ENCODE measurements around the gene CGNL1.

CGNL1 gene

DNA sequence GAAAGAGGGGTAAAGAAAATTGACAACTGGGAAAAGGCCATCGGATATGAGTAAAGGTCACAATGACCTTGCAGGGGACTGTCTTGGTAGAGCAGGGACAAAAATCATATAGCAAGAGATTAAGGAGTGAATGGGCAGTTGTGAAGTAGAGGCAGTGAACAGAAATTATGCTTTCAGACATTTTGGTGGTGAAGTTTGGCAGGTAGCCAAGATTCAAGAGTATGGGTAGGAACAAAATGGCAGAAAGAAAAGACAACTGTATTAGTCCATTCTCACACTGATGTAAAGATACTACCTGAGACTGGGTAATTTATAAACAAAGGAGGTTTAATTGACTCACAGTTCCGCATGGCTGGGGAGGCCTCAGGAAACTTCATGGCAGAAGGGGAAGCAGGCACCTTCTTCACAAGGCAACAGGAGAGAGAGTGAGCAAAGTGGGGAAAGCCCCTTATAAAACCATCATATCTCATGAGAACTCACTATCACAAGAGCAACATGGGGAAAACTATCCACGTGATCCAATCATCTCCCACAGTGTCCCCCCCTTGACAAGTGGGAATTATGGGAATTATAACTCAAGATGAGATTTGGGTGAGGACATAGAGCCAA, 84.0 kb downstream of the CGNL1 start:
- no peak for DNase-seq

DNA sequence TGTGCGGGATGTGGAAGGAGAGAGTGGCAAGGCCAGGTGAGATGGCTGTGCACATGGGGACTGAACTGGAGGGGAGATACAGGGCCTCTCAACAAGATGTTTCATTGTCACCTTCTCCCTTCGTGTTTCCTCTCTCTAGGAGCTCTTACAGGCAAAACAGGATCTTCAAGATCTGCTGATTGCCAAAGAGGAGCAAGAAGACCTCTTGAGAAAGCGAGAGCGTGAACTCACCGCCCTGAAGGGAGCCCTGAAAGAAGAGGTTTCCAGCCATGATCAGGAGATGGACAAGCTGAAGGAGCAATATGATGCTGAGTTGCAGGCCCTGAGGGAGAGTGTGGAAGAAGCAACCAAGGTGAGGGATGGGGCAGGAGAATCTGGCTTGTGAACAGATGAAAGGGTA, 85.2 kb downstream of the CGNL1 start:
- DNase-seq: no peak

DNA sequence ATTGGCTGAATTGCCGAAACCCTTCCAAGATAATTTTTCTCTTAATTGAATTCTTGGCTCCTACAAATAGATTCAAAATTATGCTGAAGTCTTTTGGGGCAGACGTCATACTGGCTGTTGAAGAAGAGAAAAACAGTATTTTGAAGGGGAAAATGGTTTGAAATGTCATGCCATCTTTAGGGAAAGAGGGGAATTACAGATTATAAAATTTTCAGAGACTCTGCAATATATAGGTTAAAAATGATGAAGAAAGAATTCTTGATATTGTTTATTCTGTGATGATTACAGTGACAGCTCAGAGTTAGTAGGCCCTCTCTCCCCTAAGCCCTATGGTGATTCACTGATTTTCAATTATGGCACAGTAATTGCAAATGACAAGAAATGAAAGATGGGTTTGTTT, 86.1 kb downstream of the CGNL1 start:
- DNase-seq: no peak

DNA sequence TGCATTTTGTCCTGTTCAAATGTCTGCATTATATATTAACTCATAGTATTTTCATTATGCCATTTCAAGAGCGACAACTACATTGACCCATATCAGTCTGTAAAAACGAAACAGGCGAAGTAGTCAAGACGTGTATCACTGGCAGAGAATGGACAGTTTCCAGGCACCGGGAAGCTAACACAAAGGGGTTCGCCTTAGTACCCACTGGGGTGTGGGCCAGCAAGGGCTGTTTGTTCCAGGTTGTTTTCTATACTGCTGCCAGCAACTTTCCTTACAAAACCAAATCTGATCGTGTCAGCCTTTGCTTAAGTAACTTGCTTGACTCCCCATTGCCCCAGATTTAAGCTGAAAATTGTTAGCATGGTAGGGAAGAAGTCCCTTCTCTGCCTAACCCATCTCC, 87.1 kb downstream of the CGNL1 start:
- DNase-seq: no peak

DNA sequence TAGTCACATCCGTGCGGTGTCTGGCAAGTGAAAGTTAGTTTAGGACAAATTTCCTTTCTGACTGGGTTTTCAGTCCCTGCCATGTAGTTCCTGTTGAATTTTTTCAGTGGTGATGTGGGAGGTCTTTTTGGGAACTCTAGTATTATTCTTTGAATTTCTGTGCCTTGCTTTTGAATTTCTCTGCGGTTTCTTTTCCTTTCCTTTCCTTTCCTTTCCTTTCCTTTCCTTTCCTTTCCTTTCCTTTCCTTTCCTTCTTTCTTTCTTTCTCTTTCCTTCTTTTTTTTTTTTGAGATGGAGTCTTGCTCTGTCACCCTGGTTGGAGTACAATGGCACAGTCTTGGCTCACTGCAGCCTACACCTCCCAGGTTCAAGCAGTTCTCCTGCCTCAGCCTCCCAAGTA, 88.2 kb downstream of the CGNL1 start:
- no peak for DNase-seq

DNA sequence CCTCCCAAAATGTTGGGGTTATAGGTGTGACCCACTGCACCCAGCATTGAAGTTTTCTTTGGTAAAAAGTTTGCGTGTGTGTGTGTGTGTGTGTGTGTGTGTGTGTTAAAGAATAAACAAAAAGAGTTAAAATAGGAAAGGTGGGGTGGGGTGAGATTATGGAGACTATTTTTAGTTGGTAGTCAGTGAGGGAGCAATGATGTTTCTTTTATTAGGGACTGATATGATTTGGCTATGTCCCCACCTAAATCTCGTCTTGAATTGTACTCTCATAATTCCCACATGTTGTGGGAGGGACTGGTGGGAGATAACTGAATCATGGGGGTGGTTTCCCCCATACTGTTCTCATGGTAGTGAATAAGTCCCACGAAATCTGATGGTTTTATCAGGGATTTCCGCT, 92.2 kb downstream of the CGNL1 start:
- DNase-seq: no peak

DNA sequence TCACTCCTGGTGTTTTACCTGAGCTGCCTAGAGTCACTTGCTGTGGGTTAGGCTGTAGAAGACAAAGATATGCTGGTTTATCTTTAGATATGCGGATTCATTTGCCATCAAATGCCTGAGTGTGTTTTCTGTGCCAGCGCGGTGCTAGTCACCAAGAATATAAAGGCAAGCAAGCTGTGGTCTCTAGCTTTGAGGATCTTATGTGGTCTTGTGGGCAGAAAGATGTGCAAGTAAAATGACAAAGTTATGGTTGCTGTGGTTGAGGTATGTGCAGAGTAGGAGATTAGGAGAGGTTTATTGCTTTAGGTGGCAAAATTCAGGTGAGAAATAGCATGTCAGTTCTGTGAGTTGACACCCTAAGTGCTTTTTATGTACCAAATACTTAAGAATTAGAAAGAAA, 94.2 kb downstream of the CGNL1 start:
- no peak for DNase-seq

DNA sequence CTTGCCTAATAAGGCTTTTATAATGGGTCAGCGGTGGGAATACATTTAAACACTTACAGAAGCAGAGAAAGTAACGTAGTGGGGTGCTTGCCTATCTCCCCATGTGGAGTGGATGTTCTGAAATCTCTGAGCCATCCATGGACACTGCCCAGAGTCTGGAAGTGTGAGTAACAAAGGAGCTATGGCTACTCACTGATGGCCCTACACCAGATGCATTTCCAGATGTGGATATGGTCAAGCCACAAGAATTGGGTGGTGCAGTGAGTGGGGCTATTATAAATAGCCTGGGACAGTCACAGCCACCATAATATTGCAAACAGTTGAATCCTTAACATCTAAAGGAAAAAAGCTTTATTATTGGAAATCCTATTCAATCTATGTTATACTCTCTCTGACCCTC, 96.6 kb downstream of the CGNL1 start:
- DNase-seq: no peak

DNA sequence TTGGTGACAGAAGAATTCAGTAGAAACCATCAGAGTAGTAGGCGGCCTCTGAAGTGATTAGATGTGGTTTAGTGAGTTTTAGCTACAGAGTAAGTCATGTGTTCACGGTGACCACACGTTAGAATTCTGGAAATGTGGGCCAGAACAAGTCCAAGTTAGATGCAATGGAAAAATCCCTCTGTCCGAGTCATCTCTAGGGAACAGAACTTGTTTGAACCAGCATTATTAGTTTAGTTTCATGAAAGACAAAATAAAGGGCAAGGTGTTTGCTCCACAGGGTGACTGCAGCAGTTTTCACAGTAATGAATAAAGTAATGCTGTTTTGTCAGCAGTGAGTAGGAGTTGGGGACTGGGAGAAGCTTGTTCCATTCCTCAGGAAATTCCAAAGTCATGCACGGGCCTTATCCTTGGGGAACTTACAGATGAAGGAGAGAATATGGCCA, 100.2 kb downstream of the CGNL1 start:
- DNase-seq: no peak

DNA sequence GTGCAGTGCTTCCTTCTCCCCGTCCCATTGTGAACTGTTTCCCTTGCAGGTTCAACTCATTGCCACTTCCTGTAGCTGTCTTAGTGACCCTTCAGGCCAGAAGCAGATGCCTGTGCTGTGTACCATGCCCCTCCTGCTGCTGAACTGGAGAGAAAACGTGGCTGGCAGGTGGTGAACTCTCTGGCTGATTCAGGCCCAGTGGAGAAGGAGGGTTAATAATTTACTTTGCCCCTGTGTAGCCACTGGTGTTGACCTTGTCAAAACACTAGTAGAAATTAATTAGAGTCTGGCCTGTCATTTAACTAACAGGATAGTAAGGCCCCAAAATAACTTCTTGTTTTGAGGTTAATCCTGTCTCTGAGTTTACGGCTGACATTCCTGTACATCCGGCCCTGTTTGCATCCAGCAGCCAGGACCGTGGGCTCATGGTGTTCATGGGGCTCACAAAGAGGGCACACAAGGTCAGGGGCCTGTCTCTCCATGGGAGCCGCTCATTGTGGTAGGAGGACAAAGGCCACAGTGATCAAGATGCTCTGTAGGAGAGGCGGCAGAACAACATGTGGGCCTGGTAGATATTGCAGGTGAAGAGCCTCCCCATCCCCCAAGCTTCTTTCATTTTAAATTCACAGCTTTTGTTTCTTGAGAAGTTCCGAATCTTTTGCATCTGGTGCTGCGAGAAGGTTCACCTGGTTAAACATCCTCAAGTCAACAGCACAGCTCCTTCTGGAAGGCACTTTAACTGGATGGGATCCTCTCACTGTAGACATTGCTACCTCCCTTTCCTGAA, 101.6 kb downstream of the CGNL1 start:
- no peak for DNase-seq

DNA sequence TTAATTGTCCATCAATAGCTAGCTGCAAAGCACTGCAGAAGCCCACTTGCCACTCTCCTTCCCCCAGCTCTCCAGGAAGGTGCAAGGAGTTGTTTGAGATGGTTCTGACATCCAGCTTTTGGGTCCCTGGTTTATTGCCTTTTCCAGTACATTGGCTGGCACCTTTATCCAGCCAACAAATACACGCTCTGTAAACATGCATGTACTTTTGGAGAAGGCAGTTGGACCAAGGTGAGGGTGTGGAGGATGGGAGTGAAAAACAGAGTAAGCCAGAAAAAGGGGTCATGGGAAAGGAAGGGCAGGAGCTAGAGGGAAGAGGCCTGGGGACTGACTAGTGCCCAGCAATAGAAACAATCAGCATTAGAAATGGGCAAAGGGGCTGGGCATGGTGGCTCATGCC, 102.7 kb downstream of the CGNL1 start:
- no peak for DNase-seq

DNA sequence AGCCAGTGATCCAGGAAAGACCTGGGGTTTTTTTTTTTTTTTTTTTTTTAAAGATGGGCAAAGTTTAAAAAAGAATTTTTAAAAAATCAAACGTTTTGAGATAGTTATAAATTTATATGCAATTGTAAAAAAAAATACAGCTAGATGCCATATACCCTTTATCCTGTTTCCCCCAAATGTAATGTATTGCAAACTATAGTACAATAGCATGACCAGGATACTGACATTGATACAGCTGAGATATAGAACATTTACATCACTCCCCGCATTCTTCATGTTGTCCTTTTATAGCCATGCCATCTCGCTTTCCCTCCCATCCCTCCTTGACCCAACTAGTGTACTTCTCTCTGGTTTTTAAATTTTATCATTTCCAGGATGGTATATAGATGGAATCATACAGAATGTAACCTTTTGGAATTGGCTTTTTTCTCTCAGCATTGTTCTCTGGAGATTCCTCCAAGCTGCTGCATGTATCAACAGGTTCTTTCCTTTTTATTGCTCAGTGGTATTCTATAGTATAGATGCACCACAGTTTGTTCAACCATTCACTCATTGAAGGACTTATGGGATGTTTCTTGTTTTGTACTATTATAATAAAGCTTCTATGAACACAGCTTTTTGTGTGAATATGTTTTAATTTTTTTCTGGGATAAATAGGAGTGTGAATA, 104.9 kb downstream of the CGNL1 start:
- DNase-seq: no peak

DNA sequence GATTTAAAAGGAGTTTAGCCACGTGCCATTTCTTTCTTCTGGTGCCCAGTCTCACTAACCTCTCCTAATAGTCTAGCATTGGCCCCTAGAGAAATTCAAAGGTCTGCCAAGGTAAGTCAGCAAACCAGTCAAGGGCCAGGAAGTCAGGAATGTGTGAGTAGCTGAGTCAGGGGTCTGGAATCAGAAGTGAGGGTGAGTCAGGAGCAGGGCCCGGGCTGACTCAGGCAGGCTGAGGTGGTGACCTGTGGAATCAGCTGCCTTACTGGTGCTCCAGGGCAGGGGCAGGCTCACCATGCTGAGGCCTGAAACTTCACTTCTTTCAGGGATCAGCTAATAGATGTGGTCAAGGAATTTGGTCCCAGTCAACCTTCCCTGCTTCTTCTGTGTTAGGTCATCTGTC, 109.6 kb downstream of the CGNL1 start:
- no peak for DNase-seq

DNA sequence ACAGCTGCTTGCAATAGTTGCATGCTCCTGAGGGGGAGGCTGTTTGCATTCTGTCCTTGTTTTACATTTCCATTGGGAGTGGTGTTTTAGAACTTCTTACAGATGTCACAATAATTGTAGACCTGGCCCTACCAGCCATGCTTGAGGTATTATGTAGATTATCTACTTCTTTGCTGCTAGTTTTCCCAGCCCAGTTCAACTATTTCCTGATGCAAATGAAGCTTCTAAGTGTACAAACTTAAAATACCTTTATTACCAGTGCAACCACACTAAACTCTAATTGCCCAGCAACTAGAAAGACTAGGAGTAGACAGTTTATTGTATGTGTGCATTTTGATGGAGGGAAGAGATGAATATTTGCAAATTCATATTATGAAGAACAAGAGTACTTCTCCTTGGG, 110.5 kb downstream of the CGNL1 start:
- DNase-seq: no peak

DNA sequence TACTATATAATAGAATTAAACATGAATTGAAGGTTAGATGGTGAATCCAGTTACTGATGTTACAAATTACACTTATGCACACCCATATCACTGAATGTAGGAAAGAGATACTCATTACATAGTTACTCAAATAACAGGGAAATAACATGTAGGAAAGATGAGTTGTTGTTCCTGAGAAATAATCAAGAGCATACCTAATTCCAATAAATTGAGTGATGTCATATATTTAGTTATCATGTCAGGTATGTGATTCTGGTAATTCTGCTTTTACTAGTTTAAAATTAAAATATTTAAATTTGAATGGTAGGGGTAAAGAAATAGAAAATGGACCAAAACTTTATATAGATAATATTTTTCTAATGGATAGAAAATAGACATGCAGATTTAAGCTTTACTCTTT, 112.8 kb downstream of the CGNL1 start:
- no peak for DNase-seq

DNA sequence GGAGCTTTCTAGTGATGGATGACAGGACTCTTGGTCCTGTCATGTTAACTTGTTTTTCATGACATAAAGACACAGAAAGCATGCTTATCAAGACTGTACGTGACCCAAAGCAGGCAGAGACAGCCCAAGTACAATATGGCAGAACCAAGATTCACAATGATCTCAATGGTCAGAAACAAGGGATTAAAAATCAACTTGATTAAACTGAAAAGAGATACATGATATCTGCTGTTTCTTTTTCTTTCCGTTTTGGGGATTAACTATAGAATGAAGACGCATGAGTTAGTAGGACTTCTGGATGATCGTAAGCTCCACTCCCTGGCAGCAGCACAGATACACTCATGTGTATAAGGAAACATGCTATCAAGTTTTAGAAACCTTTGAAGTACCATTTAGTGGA, 117.0 kb downstream of the CGNL1 start:
- no peak for DNase-seq

DNA sequence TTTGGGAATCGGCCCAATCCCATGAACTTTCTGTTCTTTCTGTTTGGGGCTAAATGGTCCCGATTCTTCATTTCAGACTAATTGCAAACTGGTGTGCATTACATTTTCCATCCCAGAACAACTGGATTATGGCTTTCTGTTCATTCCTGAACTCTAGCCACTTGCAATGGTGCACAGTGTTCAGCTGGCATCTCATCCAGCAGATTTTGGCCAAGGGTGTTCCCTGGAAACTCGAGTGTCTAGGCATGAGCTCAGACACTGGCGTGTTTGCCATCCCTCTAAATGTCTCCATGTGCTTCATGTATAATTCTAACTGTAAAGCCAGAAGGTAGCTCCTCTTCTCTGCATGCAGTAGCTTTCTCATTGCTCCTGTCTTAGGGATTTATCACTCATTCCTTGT, 118.3 kb downstream of the CGNL1 start:
- no peak for DNase-seq

DNA sequence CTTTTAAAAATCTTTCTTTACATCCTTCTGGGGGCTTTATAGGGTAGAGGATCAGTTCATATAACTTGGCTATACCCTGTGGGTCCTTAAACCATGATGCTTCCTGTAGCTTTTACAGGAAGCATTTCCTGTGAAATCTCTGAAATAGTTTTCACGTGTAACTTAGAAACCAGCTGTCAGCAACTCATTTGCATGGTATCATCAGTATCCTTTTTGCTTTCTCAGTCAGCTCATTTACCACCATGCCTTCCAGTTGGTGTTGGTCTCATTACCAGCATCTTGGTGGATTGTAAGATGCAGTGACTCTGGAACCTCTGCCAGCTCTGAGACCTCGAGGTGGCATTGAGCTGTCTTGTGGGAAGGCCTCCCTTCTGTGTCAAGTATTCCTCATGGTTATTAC, 118.7 kb downstream of the CGNL1 start:
- peak in 1 of 5 donors; percentile 7 for DNase-seq

DNA sequence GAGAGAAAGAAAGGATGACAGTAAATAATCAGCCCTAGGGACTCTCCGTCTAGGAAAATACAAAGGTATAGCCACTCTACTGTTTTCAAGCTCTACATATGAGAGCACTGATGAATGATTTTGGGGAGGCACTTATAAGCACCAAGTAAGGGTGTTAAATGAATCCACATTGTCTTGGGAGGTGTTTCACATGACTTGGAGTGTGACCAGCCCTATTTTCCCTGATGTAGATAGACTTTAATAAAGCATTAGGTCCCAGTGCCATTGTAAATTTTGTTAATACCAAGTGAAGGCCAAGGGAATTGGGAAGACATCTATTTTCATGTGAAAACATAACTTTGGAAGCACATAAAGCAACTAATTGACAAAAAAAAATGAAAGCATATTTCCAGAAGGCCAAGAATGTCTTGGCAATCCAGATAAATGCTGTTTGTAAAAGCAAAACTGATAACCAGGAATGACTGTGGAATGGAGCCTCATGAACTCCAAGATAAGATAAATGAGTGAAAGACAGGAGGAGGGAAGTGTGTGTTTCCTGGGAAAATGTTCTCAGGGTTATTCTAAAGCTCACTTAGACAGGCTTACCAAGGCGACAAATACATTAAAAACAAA, 119.4 kb downstream of the CGNL1 start:
- DNase-seq: no peak

DNA sequence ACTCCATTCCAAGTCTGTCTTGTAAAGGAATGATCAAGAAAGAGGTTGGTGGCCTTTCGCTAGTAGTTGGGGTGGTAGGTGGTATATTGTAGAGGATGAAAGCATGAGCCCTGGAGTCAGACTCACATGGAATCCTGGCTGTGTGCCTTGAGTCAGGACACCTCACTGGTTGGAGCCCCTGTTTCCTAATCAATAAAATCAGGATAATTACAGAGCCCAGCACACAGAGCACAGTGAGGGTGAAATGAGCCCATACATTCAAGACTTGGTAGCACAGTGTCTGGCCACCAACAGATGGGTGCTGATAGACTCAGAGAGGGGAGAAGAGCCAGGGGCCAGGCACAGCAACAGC, 120.3 kb downstream of the CGNL1 start:
- DNase-seq: no peak

DNA sequence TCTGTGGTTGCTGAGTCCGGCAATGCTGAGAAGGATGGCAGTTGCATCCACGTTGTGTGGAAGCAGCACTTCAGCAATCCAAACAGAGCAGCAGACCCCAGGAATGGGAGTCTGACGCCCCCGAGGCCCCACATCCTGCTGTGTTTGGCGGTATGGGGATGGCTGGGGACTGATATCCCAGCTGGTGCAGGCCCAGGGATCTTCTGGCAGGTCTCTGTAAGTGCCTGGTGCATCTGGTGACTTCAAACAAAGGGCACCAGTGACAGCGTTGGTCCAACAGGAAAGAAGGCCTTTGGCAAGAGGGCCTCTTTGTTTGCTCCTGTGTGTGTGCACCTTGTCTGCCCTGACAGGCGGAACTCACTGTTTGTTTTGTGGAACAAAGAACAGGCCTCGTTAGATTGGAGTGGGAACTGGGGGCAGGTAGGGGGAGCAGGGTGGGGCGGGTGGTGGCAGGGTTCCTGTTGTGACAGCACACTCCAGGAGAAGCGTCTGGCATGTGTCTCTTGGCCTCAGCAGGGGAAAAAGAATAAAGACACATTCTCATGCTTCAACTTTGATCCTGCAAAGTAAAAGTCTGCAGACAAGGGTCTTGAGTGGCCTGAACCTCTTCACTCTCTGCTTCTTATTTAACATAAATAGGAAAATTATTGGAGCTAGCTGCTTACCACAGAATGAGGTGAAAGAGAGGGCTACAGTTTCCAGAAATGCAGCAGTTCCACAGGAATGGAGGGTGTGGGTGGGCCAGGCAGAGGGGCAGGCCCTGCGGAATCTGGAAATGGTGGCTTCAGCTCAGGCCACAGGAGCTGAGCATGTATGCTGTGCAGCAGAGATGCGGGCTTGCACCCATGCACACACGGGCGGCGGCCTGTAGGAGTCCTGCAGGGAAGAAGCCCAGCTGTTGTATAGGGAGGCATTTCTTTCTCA, 120.9 kb downstream of the CGNL1 start:
- DNase-seq: no peak

DNA sequence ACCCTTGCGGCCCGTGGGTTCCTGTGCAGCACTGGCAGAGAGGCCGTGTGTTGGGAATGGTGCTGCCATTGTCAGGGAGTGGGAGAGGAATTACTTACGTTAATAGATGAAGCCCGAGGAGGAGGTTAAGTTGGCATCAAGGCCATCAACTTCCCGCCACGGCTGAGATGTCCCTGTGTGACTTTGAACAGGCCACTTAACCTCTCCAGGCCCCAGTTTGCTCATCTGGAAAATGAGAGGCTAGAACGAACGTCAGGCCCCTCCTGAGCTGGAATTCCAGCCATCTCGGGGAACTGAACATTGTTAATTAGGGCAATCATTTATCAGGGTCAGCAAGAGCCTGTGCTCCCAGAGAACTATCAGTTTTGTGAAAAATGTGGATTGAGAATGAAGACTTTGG, 124.0 kb downstream of the CGNL1 start:
- no peak for DNase-seq

All from T-helper 1 cell (primary cell).